Hepatocyte (in vitro differentiated cells): Measurements from ENCODE around the gene TPSAB1.

Source experiments
- CTCF ChIP-seq: fragments of 200-600 bp; sonication (generic); IDR thresholded peaks from 2 replicates; pipeline ENCODE4 v1.5.1; 2016; ENCODE audit warnings: antibody characterized with exemption, mild to moderate bottlenecking; ENCODE audit not compliant: poor library complexity
- EZH2 ChIP-seq: fragments of 200-600 bp; sonication (generic); IDR thresholded peaks from 2 replicates; pipeline ENCODE4 v1.6.1; 2016; ENCODE audit warnings: antibody characterized with exemption, mild to moderate bottlenecking, borderline replicate concordance

DNA sequence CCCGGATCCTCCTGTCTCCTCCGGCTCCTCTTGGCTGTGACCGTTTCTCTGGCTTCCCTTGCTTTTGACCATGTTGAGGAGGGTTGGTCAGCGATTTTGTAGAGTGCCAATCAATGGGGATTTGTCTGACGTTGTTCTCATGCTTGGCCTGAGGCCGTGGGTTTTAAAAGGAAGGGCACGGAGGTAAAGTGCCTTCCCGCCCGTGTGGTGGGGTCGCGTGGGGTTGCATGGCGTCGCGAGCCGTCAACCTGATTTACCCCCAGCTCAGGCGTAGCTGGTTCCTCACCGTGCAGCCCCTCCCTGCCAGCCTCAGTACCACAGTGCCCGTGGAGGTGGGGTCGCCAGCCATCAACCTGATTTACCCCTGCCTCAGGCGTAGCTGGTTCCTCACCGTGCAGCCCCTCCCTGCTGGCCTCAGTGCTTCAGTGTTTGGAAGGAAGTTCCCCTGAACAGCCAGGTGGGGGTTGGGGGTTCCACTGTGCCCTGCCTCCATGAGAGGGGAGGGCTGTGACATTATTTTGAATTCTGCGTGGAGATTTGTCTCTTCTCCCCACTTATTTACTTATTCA lies 5.0 kb downstream of the TPSAB1 start:
- no peak for TF ChIP-seq CTCF
- no peak for TF ChIP-seq EZH2
